ENCODE measurements around the gene KCNK3.

Gene KCNK3

DNA sequence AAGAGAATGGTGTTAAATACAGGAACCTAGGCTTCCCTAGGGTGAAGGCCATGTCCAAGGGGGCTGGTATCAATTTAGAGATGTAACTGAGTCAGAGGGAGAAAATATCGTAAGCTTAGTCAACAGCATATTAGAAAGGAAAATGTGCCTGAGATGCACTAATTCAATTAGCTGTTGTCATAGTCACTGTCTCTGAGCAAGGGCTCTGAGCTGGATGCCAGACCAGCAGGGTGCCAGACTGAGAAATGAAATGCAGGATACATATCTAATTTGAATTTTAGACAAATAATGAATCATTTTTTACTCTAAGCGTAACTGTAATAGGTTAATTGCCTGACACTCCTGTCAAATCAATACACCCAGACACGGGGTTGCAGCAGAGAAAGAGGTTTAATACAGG lies 60.1 kb downstream of the KCNK3 start:
- H3K4me3 ChIP-seq (replicated peaks; ENCODE audit: low read depth, low read length), result no peak overlapping the region
- no peak for DNase-seq (ENCODE audit: extremely low read depth, low read depth)
- TF ChIP-seq, protein P1, sequence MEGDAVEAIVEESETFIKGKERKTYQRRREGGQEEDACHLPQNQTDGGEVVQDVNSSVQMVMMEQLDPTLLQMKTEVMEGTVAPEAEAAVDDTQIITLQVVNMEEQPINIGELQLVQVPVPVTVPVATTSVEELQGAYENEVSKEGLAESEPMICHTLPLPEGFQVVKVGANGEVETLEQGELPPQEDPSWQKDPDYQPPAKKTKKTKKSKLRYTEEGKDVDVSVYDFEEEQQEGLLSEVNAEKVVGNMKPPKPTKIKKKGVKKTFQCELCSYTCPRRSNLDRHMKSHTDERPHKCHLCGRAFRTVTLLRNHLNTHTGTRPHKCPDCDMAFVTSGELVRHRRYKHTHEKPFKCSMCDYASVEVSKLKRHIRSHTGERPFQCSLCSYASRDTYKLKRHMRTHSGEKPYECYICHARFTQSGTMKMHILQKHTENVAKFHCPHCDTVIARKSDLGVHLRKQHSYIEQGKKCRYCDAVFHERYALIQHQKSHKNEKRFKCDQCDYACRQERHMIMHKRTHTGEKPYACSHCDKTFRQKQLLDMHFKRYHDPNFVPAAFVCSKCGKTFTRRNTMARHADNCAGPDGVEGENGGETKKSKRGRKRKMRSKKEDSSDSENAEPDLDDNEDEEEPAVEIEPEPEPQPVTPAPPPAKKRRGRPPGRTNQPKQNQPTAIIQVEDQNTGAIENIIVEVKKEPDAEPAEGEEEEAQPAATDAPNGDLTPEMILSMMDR (IDR thresholded peaks at IDR 0.05; ENCODE audit: low read depth, low read length, missing control alignments), result no peak

DNA sequence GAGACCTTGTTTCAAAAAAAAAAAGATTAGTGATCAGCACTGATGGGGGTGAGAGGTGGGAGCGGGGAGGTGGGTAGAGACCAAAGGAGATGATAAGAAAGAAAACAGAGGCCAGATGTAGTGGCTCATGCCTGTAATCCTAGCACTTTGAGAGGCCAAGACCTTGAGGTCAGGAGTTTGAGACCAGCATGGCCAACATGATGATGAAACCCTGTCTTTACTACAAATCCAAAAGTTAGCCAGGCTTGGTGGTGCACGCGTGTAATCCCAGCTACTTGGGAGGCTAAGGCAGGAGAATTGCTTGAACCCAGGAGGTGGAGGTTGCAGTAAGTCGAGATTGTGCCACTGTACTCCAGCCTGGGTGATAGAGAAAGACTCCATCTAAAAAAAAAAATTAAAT lies 62.0 kb downstream of the KCNK3 start:
- H3K4me3 ChIP-seq (replicated peaks; ENCODE audit: low read depth, low read length), result no peak overlapping the region
- TF ChIP-seq, protein P1 (IDR thresholded peaks at IDR 0.05; ENCODE audit: low read depth, low read length, missing control alignments), result no peak
- no peak for DNase-seq (ENCODE audit: extremely low read depth, low read depth)

DNA sequence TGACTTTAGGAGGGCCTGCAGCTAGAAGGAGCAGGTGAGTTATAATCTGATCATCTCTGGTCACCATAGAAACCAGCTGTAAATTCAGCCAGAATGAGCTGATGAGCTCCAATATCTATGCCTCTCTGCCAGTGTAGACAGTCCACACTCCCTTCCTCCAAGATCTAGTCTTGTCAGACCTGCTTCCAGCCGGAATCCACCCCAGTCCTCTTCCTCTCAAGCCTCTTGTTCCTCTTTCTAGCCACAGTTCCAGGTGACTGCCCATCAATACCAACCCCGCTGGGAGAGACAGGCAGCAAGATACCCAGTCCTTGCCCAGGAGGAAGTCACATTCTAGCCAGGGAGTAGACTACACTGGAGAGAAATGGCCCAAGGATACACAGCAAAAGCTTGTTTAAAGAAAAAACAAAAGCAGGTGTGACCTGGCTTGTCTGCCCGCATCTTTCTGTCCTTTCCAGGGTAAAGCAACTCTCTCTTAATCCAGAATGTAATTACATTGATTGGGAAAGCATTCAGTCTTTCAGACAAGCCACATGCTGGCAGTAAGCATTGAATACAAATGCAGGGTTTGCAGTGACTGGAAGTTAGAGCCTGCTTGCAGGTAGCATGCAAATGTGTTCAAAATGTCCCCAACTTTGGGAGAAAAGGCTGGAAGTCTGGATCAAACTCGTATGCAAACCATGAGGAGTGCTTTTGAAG lies 62.6 kb downstream of the KCNK3 start:
- TF ChIP-seq, protein P1 (IDR thresholded peaks at IDR 0.05; ENCODE audit: low read depth, low read length, missing control alignments), result no peak
- no peak for DNase-seq (ENCODE audit: extremely low read depth, low read depth)
- H3K4me3 ChIP-seq (replicated peaks; ENCODE audit: low read depth, low read length), result no peak overlapping the region

DNA sequence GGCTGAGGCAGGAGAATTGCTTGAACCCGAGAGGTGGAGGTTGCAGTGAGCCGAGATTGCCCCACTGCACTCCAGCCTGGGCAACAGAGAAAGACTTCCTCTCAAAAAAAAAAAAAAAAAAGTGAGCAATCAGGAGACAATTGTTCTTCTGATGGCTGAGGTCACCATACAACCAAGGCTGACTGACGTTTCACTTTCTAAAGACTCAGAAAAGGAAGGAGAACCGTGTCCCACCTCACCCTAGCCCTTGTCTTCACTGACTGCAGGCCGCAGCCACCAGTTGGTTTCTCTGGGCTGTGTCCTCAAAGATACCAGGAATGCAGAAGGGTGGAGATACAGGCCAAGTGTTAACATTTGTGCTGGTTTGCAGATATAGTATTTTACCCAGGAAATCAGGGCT lies 63.8 kb downstream of the KCNK3 start:
- H3K4me3 ChIP-seq (replicated peaks; ENCODE audit: low read depth, low read length), result no peak overlapping the region
- TF ChIP-seq, protein P1 (IDR thresholded peaks at IDR 0.05; ENCODE audit: low read depth, low read length, missing control alignments), result no peak
- DNase-seq (ENCODE audit: extremely low read depth, low read depth), result no peak

DNA sequence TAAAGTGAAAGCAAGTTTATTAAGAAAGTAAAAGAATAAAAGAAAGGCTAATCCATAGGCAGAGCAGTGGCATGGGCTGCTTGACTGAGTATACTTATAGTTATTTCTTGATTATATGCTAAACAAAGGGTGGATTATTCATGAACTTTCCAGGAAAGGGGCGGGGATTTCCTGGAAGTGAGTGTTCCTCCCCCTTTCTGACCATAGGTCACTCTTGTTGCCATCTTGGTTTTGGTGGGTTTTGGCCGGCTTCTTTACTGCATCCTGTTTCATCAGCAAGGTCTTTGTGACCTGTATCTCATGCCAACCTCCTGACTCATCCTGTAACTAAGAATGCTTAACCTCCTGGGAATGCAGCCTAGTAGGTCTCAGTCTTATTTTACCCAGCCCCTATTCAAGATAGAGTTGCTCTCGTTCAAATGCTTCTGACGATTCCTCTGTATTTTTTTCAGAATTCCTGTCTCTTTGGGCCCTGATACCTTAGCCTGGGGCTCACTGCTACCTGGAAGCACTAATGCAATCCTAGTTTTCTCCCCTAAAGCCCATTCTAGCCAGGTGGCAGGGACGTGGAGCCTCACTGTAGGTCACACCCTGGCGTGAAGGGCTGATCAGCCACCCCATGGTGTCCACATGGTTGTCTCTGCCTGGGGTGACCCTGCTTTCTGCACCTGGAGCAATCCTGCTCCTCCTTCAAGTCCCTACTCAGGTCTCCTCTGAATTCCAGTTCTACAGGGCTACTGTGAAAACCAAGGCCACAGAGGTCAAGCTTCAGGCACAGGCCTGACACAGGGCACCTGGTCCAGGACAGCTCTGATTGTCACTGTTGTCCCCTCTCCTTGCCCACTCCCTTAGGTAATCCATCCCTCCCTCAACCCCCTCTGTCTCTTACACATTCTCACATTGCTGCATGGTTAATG lies 65.6 kb downstream of the KCNK3 start:
- peak; percentile 97 for DNase-seq (ENCODE audit: extremely low read depth, low read depth)
- H3K4me3 ChIP-seq (replicated peaks; ENCODE audit: low read depth, low read length), result no peak overlapping the region
- TF ChIP-seq, protein P1 (IDR thresholded peaks at IDR 0.05; ENCODE audit: low read depth, low read length, missing control alignments), result no peak

DNA sequence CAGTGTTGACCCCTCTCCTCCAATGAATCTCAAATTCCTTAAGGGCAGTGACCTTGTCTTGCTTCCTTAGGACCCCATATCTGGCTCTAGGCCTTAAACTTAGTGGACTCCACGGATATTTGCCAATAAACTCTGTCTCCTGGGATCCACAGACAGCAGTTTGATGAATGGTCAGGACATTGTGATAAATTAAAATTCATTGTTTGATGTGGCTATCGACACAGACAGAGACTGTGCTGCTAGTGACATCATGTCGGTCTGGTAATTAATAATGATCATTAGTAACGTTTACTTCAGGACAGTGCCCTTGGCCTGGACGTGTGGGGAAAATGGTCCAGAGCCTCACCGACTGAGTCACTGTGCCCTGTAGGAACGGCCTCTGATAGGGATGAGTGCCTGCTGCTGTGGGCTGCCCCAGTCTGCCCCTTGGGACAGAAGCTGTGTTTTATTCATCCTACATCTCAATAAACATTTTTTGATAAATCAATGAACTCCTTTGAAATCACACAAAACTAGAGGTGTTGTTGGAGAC lies 66.3 kb downstream of the KCNK3 start:
- no peak overlapping the region for H3K4me3 ChIP-seq (replicated peaks; ENCODE audit: low read depth, low read length)
- TF ChIP-seq, protein P1 (IDR thresholded peaks at IDR 0.05; ENCODE audit: low read depth, low read length, missing control alignments), result no peak
- DNase-seq (ENCODE audit: extremely low read depth, low read depth), result no peak
